Measurements from ENCODE around the gene FUS.

DNA sequence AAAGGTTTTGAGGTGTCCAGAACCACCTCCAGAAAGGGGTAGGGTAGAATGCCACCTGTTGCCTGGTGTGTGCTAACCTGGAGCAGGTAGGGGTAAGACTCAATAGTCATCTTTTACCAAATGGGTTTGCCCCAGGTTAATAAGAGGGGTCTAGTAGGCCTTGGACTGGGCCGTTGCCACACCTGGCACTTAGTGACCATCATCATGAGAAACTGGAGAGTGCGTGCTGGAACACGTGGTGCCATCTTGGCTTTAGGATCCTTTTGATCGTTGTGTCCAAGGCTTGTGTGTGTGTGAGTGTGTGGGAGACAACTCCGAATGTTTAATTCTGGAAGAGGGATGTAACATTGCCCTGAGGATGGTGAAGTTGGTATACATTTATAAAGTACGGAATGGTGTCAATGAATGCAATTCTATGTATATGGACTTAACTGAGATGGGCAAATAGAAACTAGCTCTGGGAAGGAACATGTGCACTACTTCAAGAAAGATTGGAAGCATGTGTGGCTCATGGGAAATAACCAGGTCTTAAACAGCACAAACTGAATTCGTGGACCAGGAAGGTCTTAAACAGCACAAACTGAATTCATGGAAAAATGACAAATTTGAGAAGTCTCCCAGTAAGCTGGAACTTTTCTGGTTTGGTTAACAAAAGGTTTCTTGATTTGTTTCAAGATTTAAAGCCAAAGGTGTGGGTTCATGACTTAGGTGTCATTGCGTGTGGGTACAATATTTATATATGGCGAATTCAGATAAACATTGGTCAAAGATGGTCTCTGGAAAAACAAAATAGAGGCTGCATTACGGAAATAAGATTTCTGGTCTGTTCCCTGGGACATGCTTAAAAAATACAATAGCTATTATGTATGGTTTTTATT lies 7.2 kb downstream of the FUS start:
- TF ChIP-seq, protein P1, sequence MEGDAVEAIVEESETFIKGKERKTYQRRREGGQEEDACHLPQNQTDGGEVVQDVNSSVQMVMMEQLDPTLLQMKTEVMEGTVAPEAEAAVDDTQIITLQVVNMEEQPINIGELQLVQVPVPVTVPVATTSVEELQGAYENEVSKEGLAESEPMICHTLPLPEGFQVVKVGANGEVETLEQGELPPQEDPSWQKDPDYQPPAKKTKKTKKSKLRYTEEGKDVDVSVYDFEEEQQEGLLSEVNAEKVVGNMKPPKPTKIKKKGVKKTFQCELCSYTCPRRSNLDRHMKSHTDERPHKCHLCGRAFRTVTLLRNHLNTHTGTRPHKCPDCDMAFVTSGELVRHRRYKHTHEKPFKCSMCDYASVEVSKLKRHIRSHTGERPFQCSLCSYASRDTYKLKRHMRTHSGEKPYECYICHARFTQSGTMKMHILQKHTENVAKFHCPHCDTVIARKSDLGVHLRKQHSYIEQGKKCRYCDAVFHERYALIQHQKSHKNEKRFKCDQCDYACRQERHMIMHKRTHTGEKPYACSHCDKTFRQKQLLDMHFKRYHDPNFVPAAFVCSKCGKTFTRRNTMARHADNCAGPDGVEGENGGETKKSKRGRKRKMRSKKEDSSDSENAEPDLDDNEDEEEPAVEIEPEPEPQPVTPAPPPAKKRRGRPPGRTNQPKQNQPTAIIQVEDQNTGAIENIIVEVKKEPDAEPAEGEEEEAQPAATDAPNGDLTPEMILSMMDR (IDR thresholded peaks at IDR 0.05) = no peak
- TF ChIP-seq ESRRA (CRISPR knock-in tag; IDR thresholded peaks at IDR 0.05; ENCODE audit: borderline replicate concordance) (no peak), CREB1 (CRISPR knock-in tag; IDR thresholded peaks at IDR 0.05) (no peak), ETV6 (CRISPR knock-in tag; IDR thresholded peaks at IDR 0.05) (no peak), ZNF317 (CRISPR knock-in tag; IDR thresholded peaks at IDR 0.05; ENCODE audit: borderline replicate concordance, low read depth) (no peak), NR3C1 (CRISPR knock-in tag; conservative IDR thresholded peaks at IDR 0.05; ENCODE audit: low read depth) (no peak), SMAD4 (CRISPR knock-in tag; IDR thresholded peaks at IDR 0.05) (no peak)
- TF ChIP-seq, protein P2, sequence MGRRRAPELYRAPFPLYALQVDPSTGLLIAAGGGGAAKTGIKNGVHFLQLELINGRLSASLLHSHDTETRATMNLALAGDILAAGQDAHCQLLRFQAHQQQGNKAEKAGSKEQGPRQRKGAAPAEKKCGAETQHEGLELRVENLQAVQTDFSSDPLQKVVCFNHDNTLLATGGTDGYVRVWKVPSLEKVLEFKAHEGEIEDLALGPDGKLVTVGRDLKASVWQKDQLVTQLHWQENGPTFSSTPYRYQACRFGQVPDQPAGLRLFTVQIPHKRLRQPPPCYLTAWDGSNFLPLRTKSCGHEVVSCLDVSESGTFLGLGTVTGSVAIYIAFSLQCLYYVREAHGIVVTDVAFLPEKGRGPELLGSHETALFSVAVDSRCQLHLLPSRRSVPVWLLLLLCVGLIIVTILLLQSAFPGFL (CRISPR knock-in tag; IDR thresholded peaks at IDR 0.05; ENCODE audit: borderline replicate concordance) = no peak
- TF ChIP-seq, protein P3, sequence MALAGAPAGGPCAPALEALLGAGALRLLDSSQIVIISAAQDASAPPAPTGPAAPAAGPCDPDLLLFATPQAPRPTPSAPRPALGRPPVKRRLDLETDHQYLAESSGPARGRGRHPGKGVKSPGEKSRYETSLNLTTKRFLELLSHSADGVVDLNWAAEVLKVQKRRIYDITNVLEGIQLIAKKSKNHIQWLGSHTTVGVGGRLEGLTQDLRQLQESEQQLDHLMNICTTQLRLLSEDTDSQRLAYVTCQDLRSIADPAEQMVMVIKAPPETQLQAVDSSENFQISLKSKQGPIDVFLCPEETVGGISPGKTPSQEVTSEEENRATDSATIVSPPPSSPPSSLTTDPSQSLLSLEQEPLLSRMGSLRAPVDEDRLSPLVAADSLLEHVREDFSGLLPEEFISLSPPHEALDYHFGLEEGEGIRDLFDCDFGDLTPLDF (CRISPR knock-in tag; IDR thresholded peaks at IDR 0.05) = no peak
- TF ChIP-seq, protein P4, sequence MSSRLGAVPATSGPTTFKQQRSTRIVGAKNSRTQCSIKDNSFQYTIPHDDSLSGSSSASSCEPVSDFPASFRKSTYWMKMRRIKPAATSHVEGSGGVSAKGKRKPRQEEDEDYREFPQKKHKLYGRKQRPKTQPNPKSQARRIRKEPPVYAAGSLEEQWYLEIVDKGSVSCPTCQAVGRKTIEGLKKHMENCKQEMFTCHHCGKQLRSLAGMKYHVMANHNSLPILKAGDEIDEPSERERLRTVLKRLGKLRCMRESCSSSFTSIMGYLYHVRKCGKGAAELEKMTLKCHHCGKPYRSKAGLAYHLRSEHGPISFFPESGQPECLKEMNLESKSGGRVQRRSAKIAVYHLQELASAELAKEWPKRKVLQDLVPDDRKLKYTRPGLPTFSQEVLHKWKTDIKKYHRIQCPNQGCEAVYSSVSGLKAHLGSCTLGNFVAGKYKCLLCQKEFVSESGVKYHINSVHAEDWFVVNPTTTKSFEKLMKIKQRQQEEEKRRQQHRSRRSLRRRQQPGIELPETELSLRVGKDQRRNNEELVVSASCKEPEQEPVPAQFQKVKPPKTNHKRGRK (CRISPR knock-in tag; IDR thresholded peaks at IDR 0.05; ENCODE audit: borderline replicate concordance) = no peak
- TF ChIP-seq, protein P5, sequence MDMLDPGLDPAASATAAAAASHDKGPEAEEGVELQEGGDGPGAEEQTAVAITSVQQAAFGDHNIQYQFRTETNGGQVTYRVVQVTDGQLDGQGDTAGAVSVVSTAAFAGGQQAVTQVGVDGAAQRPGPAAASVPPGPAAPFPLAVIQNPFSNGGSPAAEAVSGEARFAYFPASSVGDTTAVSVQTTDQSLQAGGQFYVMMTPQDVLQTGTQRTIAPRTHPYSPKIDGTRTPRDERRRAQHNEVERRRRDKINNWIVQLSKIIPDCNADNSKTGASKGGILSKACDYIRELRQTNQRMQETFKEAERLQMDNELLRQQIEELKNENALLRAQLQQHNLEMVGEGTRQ (CRISPR knock-in tag; IDR thresholded peaks at IDR 0.05) = no peak
- TF ChIP-seq, protein P6, sequence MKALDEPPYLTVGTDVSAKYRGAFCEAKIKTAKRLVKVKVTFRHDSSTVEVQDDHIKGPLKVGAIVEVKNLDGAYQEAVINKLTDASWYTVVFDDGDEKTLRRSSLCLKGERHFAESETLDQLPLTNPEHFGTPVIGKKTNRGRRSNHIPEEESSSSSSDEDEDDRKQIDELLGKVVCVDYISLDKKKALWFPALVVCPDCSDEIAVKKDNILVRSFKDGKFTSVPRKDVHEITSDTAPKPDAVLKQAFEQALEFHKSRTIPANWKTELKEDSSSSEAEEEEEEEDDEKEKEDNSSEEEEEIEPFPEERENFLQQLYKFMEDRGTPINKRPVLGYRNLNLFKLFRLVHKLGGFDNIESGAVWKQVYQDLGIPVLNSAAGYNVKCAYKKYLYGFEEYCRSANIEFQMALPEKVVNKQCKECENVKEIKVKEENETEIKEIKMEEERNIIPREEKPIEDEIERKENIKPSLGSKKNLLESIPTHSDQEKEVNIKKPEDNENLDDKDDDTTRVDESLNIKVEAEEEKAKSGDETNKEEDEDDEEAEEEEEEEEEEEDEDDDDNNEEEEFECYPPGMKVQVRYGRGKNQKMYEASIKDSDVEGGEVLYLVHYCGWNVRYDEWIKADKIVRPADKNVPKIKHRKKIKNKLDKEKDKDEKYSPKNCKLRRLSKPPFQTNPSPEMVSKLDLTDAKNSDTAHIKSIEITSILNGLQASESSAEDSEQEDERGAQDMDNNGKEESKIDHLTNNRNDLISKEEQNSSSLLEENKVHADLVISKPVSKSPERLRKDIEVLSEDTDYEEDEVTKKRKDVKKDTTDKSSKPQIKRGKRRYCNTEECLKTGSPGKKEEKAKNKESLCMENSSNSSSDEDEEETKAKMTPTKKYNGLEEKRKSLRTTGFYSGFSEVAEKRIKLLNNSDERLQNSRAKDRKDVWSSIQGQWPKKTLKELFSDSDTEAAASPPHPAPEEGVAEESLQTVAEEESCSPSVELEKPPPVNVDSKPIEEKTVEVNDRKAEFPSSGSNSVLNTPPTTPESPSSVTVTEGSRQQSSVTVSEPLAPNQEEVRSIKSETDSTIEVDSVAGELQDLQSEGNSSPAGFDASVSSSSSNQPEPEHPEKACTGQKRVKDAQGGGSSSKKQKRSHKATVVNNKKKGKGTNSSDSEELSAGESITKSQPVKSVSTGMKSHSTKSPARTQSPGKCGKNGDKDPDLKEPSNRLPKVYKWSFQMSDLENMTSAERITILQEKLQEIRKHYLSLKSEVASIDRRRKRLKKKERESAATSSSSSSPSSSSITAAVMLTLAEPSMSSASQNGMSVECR (CRISPR knock-in tag; IDR thresholded peaks at IDR 0.05; ENCODE audit: borderline replicate concordance) = no peak
